K562 (cell line): ENCODE results near the gene RNF207.

ENCODE experiments used
- BRD4 ChIP-seq: fragments of 200-600 bp; sonication (generic); IDR thresholded peaks from 2 replicates; pipeline ENCODE4 v1.6.1; 2017; ENCODE audit warnings: inconsistent platforms
- EP300 ChIP-seq: IDR thresholded peaks from 2 replicates; pipeline ENCODE4 v1.6.1; 2012; ENCODE audit warnings: low read length, improper control_type of control experiment
- ESRRA ChIP-seq: fragments of 450-650 bp; IDR thresholded peaks from 2 replicates; pipeline ENCODE4 v1.6.1; 2014; ENCODE audit warnings: low read depth, mild to moderate bottlenecking, moderate library complexity, borderline replicate concordance
- EZH2 ChIP-seq: IDR thresholded peaks from 2 replicates; pipeline ENCODE4 v1.6.1; 2012; ENCODE audit warnings: low read depth, mild to moderate bottlenecking, inconsistent platforms, low read length, borderline replicate concordance
- HNRNPUL1 ChIP-seq: fragments of 200-400 bp; formaldehyde crosslinking; IDR thresholded peaks from 2 replicates; pipeline ENCODE4 v1.6.1; 2017; ENCODE audit warnings: low read length
- MAZ ChIP-seq, 2 experiments: fragments of 450-650 bp in 1 of 2; sonication (generic) in 1 of 2; formaldehyde crosslinking; IDR thresholded peaks in 1 of 2; conservative IDR thresholded peaks in 1 of 2; 2 replicates each; pipeline versions ENCODE4 v1.4.0 to v1.5.0; 2020; ENCODE audit warnings: mild to moderate bottlenecking in 1 of 2, missing genetic modification reagents in 1 of 2
- NR2C2 ChIP-seq, 2 experiments: fragments of 200-800 bp in 1 of 2; sonication (Bioruptor generic) in 1 of 2; sonication (generic) in 1 of 2; formaldehyde crosslinking in 1 of 2; IDR thresholded peaks; 2 replicates each; pipeline versions ENCODE4 v1.6.1 to v1.8.0; 2016 to 2022; ENCODE audit warnings: mild to moderate bottlenecking in 1 of 2, missing compliant biosample characterization in 1 of 2, missing genetic modification characterization in 1 of 2, missing genetic modification reagents in 1 of 2
- POLR2A ChIP-seq: fragments of 450-650 bp; conservative IDR thresholded peaks from 2 replicates; pipeline ENCODE4 v1.6.1; 2016
- POLR2AphosphoS5 ChIP-seq: IDR thresholded peaks from 2 replicates; pipeline ENCODE4 v1.6.1; 2011; ENCODE audit warnings: mild to moderate bottlenecking, low read depth, low read length, moderate library complexity; ENCODE audit not compliant: control insufficient read depth, insufficient read depth
- STAT5A ChIP-seq: IDR thresholded peaks from 2 replicates; pipeline ENCODE4 v1.6.1; 2012; ENCODE audit warnings: low read length, inconsistent platforms, borderline replicate concordance
- TRIM28 ChIP-seq: fragments of 450-650 bp; IDR thresholded peaks from 2 replicates; pipeline ENCODE4 v1.6.1; 2017
- ZKSCAN1 ChIP-seq: fragments of 150-350 bp; IDR thresholded peaks from 2 replicates; pipeline ENCODE4 v1.6.1; 2016; ENCODE audit warnings: low read depth, low read length

GRCh38 chr1:6163191-6163972 lies 42.5 kb upstream of the RNF207 start:
- no peak for TF ChIP-seq TRIM28
- no peak for TF ChIP-seq EZH2
- no peak for TF ChIP-seq EP300
- no peak for TF ChIP-seq BRD4
- TF ChIP-seq ZKSCAN1: no peak
- TF ChIP-seq NR2C2 (CRISPR knock-in tag; IDR thresholded peaks at IDR 0.05): no peak
- TF ChIP-seq NR2C2 (tag; IDR thresholded peaks at IDR 0.05): no peak
- TF ChIP-seq ESRRA: peak; percentile 51
- no peak for TF ChIP-seq HNRNPUL1
- no peak for TF ChIP-seq POLR2AphosphoS5
- no peak for TF ChIP-seq MAZ (CRISPR knock-in tag; conservative IDR thresholded peaks at IDR 0.05 in 1 of 2, IDR thresholded peaks at IDR 0.05 in 1 of 2)
- TF ChIP-seq POLR2A: no peak
- no peak for TF ChIP-seq STAT5A
